Measurements from ENCODE around the gene SREBF2.

DNA sequence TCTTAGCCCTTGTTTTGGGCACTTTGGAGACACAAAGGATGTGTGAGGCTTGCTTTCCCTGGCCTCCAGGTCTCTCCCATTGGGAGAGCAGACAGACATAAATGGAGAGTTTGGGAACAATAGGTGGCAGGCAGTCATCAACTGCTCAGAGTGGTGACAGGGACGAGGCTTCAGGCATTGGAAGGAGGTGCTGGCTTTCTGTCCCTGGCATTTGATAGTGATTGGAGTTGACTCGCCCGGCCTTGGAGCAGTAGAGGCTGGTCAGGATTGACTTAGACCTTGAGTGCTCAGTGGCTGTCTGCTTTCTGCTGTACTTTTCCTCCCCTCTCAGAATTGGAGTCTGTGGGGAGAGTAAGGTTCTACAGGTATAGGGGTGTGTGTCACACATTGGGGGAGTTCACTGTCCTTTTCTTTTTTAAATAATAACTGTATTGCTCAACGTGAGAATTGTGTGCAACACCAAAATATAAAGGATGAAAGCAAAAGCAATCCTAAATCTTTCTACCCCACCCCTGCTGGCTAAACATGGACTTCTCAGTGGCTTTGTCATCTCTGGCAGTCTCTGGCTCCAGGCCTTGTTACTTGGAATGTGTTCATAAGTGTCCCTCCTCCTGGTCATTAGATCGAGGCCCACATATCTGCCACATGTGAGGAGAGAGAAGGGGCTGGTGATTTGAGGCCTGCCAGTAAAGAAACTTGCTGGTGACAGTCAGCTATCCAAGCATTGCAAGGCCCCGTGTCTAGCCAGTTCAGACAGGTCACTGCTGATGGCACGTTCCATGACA lies 60.9 kb downstream of the SREBF2 start:
- TF ChIP-seq, protein P1, sequence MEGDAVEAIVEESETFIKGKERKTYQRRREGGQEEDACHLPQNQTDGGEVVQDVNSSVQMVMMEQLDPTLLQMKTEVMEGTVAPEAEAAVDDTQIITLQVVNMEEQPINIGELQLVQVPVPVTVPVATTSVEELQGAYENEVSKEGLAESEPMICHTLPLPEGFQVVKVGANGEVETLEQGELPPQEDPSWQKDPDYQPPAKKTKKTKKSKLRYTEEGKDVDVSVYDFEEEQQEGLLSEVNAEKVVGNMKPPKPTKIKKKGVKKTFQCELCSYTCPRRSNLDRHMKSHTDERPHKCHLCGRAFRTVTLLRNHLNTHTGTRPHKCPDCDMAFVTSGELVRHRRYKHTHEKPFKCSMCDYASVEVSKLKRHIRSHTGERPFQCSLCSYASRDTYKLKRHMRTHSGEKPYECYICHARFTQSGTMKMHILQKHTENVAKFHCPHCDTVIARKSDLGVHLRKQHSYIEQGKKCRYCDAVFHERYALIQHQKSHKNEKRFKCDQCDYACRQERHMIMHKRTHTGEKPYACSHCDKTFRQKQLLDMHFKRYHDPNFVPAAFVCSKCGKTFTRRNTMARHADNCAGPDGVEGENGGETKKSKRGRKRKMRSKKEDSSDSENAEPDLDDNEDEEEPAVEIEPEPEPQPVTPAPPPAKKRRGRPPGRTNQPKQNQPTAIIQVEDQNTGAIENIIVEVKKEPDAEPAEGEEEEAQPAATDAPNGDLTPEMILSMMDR (IDR thresholded peaks at IDR 0.05; ENCODE audit: low read depth, low read length): no peak
- TF ChIP-seq POLR2A (IDR thresholded peaks at IDR 0.05; ENCODE audit: extremely low read depth, insufficient read length) (no peak), MYC (IDR thresholded peaks at IDR 0.05; ENCODE audit: low read depth, low read length) (no peak)
- TF ChIP-seq, protein P2, sequence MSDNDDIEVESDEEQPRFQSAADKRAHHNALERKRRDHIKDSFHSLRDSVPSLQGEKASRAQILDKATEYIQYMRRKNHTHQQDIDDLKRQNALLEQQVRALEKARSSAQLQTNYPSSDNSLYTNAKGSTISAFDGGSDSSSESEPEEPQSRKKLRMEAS (IDR thresholded peaks at IDR 0.05; ENCODE audit: low read depth, low read length): no peak
